ENCODE data around the gene LILRB1.
"Not testable (repeated sequence)": the region's sequence is repeated elsewhere in the genome, so short reads cannot be mapped to it uniquely, and the experiment has no call there.

Gene LILRB1

DNA sequence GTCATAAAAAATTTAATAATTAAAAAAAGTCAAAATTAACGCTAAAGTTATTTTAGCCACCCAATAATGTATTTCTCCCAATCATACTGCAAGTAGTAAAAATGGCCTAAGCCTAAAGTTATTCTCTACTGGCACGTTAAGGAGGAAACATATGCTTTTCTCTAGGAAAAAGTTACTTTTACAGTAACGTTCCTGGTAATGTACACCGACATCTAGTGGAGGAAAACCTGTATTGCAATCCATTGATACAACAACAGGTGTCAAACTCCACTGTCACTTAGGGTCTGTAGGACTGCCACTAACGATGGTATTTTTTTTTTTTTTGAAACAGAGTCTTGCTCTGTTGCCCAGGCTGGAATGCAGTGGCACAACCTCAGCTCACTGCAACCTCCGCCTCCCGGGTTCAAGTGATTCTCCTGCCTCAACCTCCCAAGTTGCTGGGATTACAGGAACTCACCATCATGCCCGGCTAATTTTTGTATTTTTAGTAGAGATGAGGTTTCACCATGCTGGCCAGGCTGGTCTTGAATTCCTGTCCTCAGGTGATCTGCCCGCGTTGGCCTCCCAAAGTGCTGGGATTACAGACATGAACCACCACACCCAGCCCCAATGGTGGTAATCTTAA, 46.0 kb downstream of the LILRB1 start:
- peak; percentile 91 for TF ChIP-seq CTCF (IDR thresholded peaks at IDR 0.05)
- H3K27ac ChIP-seq: not testable (repeated sequence)

DNA sequence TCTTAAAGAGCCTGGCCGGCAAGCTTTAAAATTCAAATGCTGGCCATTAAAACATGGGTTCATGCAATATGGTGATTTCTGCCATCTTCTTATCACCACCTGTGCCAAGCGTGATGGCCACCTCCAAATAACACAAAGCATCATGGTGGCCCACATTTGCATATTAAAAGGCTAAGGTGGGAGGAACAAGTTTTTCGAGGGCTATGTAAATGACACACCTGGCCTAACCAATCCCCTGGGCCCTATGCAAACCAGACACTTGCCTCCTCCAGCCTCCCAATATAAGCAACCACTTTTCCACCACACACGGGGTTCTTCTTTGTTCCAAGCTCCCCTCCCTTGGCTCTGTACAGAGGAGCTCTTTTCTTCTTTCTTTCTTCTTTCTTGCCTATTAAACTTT, 46.9 kb downstream of the LILRB1 start:
- no peak for TF ChIP-seq ZFX (IDR thresholded peaks at IDR 0.05; ENCODE audit: borderline replicate concordance)
- TF ChIP-seq CTCF (IDR thresholded peaks at IDR 0.05): no peak
- H3K27ac ChIP-seq: no peak overlapping the region

DNA sequence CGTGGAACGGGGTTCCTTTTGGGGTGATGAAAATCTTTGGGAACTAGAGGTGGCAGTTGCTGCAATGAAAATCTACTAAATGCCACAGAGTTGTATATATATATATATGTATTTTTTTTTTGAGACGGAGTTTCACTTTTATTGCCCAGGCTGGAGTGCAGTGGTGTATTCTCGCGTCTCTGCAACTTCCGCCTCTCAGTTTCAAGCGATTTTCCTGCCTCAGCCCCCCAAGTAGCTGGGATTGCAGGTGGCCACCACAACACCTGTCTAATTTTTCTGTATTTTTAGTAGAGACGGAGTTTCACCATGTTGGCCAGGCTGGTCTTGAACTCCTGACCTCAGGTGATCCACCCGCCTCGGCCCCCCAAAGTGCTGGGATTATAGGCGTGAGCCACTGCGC, 51.3 kb downstream of the LILRB1 start:
- H3K27ac ChIP-seq: not testable (repeated sequence)

DNA sequence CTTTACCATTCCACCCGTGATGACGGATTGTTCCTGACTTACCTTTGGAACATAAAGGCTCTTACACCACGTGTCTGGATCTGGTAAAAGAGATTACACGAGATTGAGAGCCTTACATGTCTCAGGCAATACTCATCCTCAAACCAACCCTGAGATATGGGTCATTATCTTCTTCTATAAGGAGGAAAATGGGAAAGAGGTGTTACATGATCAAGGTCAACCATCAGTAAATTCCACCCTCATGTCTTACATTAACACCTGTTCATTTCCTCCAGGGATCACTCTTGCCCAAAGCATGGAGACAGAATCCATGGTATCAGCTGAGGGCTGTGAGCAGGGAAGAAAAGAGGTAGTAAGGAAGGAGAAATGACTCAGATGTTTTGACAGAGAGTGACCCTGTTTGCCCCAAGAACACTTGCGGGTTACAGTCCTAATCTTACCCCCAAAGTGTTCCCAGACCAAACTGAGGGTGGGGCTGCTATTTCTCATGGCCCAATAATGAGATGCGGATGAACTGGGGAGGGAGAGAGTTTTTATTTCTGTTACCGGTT, 52.1 kb downstream of the LILRB1 start:
- no peak overlapping the region for H3K27ac ChIP-seq
- TF ChIP-seq CTCF (IDR thresholded peaks at IDR 0.05): no peak
- TF ChIP-seq ZFX (IDR thresholded peaks at IDR 0.05; ENCODE audit: borderline replicate concordance): no peak

- no peak for TF ChIP-seq ZFX (IDR thresholded peaks at IDR 0.05; ENCODE audit: borderline replicate concordance)
- TF ChIP-seq CTCF (IDR thresholded peaks at IDR 0.05): no peak
- H3K27ac ChIP-seq: no peak overlapping the region
Measured at GRCh38 chr19:54684527-54684926, 54.2 kb downstream of the LILRB1 start.

All from 22Rv1 (cell line).